Measurements from ENCODE around the gene RSAD2.

Gene RSAD2

GRCh38 chr2:6906165-6906741, 28.7 kb downstream of the RSAD2 start:
- H3K4me3 ChIP-seq (ENCODE audit: low read length): no peak overlapping the region
- TF ChIP-seq ZNF274 (IDR thresholded peaks at IDR 0.05; ENCODE audit: low read depth, low read length): no peak

- H3K4me3 ChIP-seq (ENCODE audit: low read length): no peak overlapping the region
- no peak for TF ChIP-seq ZNF274 (IDR thresholded peaks at IDR 0.05; ENCODE audit: low read depth, low read length)
These were observed 30.7 kb downstream of the RSAD2 start for GRCh38 chr2:6908291-6908690.

GRCh38 chr2:6909431-6910385, 32.1 kb downstream of the RSAD2 start:
- TF ChIP-seq ZNF274 (IDR thresholded peaks at IDR 0.05; ENCODE audit: low read depth, low read length): no peak
- peak overlapping the region; percentile 56; the same call in 1 of the 2 replicates for H3K4me3 ChIP-seq (ENCODE audit: low read length)

GRCh38 chr2:6911721-6912120, 34.1 kb downstream of the RSAD2 start:
- no peak overlapping the region for H3K4me3 ChIP-seq (ENCODE audit: low read length)
- no peak for TF ChIP-seq ZNF274 (IDR thresholded peaks at IDR 0.05; ENCODE audit: low read depth, low read length)

- no peak for TF ChIP-seq ZNF274 (IDR thresholded peaks at IDR 0.05; ENCODE audit: low read depth, low read length)
- no peak overlapping the region for H3K4me3 ChIP-seq (ENCODE audit: low read length)
These were observed 36.0 kb downstream of the RSAD2 start for GRCh38 chr2:6913415-6914157.

GRCh38 chr2:6914828-6915227, 37.3 kb downstream of the RSAD2 start:
- H3K4me3 ChIP-seq (ENCODE audit: low read length): no peak overlapping the region
- TF ChIP-seq ZNF274 (IDR thresholded peaks at IDR 0.05; ENCODE audit: low read depth, low read length): no peak

- H3K4me3 ChIP-seq (ENCODE audit: low read length): no peak overlapping the region
- no peak for TF ChIP-seq ZNF274 (IDR thresholded peaks at IDR 0.05; ENCODE audit: low read depth, low read length)
These were observed 37.8 kb downstream of the RSAD2 start for GRCh38 chr2:6915399-6915798.

- no peak overlapping the region for H3K4me3 ChIP-seq (ENCODE audit: low read length)
- TF ChIP-seq ZNF274 (IDR thresholded peaks at IDR 0.05; ENCODE audit: low read depth, low read length): no peak
These were observed 38.6 kb downstream of the RSAD2 start for GRCh38 chr2:6916224-6916623.

GRCh38 chr2:6916736-6917070, 39.1 kb downstream of the RSAD2 start:
- TF ChIP-seq ZNF274 (IDR thresholded peaks at IDR 0.05; ENCODE audit: low read depth, low read length): no peak
- no peak overlapping the region for H3K4me3 ChIP-seq (ENCODE audit: low read length)

GRCh38 chr2:6917071-6917760, 39.6 kb downstream of the RSAD2 start, which contains the start of gene RNF144A:
Gene RNF144A (plus strand): TSS chr2:6917412. CDS start chr2:6996927, 79,515 bp downstream.
- no peak for TF ChIP-seq ZNF274 (IDR thresholded peaks at IDR 0.05; ENCODE audit: low read depth, low read length)
- peak within 1 kb of the TSS; percentile 85 for H3K4me3 ChIP-seq (ENCODE audit: low read length)

- TF ChIP-seq ZNF274 (IDR thresholded peaks at IDR 0.05; ENCODE audit: low read depth, low read length): no peak
- H3K4me3 ChIP-seq (ENCODE audit: low read length): peak overlapping the region; percentile 85
These were observed 40.3 kb downstream of the RSAD2 start for GRCh38 chr2:6917761-6918421.

- TF ChIP-seq ZNF274 (IDR thresholded peaks at IDR 0.05; ENCODE audit: low read depth, low read length): no peak
- no peak overlapping the region for H3K4me3 ChIP-seq (ENCODE audit: low read length)
These were observed 42.5 kb downstream of the RSAD2 start for GRCh38 chr2:6919901-6920742.

- no peak for TF ChIP-seq ZNF274 (IDR thresholded peaks at IDR 0.05; ENCODE audit: low read depth, low read length)
- no peak overlapping the region for H3K4me3 ChIP-seq (ENCODE audit: low read length)
These were observed 43.1 kb downstream of the RSAD2 start for GRCh38 chr2:6920743-6921064.
